SK-N-SH treated with all-trans-retinoic acid at 6 μM for 48 hours (cell line): ENCODE data around the gene GRM7.

Experiments
- ATAC-seq: fragments of 200-7000 bp; cut with Tn5 transposase; 3 replicates; pipeline ENCODE4 v1.9.1; 2020; ENCODE audit warnings: mild to moderate bottlenecking, moderate library complexity
- ARNTL ChIP-seq: fragments of 450-650 bp; formaldehyde crosslinking; IDR thresholded peaks from 2 replicates; pipeline ENCODE4 v1.5.0; 2020; ENCODE audit warnings: low read depth, mild to moderate bottlenecking, moderate library complexity, borderline replicate concordance
- ESRRG ChIP-seq: fragments of 250-450 bp; sonication (Bioruptor Pico); IDR thresholded peaks from 2 replicates; pipeline ENCODE4 v1.6.1; 2021; ENCODE audit warnings: mild to moderate bottlenecking
- GLIS3 ChIP-seq: fragments of 250-450 bp; sonication (Bioruptor Pico); IDR thresholded peaks from 2 replicates; pipeline ENCODE4 v1.5.0; 2020; ENCODE audit warnings: mild to moderate bottlenecking, moderate library complexity
- ISL1 ChIP-seq: fragments of 250-450 bp; sonication (Bioruptor Pico); IDR thresholded peaks from 2 replicates; pipeline ENCODE4 v2.1.2; 2022; ENCODE audit warnings: mild to moderate bottlenecking, moderate library complexity
- OSR1 ChIP-seq: fragments of 250-450 bp; sonication (Bioruptor Pico); IDR thresholded peaks from 2 replicates; pipeline ENCODE4 v1.8.0; 2022; ENCODE audit warnings: moderate library complexity, mild to moderate bottlenecking, inconsistent platforms
- POU6F1 ChIP-seq: fragments of 250-450 bp; sonication (Bioruptor Pico); IDR thresholded peaks from 2 replicates; pipeline ENCODE4 v1.8.0; 2021; ENCODE audit warnings: low read depth, mild to moderate bottlenecking, moderate library complexity, borderline replicate concordance
- PPARA ChIP-seq: fragments of 250-450 bp; sonication (Bioruptor Pico); IDR thresholded peaks from 2 replicates; pipeline ENCODE4 v1.5.0; 2020; ENCODE audit warnings: mild to moderate bottlenecking, borderline replicate concordance
- RARB ChIP-seq: fragments of 250-450 bp; sonication (Bioruptor Pico); IDR thresholded peaks from 2 replicates; pipeline ENCODE4 v1.8.0; 2021; ENCODE audit warnings: mild to moderate bottlenecking, moderate library complexity
- SNAI2 ChIP-seq: fragments of 250-450 bp; sonication (Bioruptor Pico); IDR thresholded peaks from 2 replicates; pipeline ENCODE4 v1.5.0; 2020; ENCODE audit warnings: mild to moderate bottlenecking, moderate library complexity
- TCF4 ChIP-seq: fragments of 250-450 bp; sonication (Bioruptor Pico); IDR thresholded peaks from 2 replicates; pipeline ENCODE4 v1.8.0; 2021; ENCODE audit warnings: mild to moderate bottlenecking, moderate library complexity, borderline replicate concordance
- TOX ChIP-seq: fragments of 250-450 bp; sonication (Bioruptor Pico); IDR thresholded peaks from 2 replicates; pipeline ENCODE4 v1.8.0; 2021; ENCODE audit warnings: mild to moderate bottlenecking, moderate library complexity, borderline replicate concordance
- ZC3H10 ChIP-seq: fragments of 250-450 bp; sonication (Bioruptor Pico); IDR thresholded peaks from 2 replicates; pipeline ENCODE4 v1.5.1; 2021; ENCODE audit warnings: mild to moderate bottlenecking, moderate library complexity
- ZFP3 ChIP-seq: fragments of 250-450 bp; sonication (Bioruptor Pico); IDR thresholded peaks from 2 replicates; pipeline ENCODE4 v1.5.0; 2020; ENCODE audit warnings: mild to moderate bottlenecking, moderate library complexity
- ZFP30 ChIP-seq: fragments of 450-650 bp; formaldehyde crosslinking; IDR thresholded peaks from 2 replicates; pipeline ENCODE4 v1.5.0; 2022; ENCODE audit warnings: mild to moderate bottlenecking, moderate library complexity
- ZNF565 ChIP-seq: fragments of 450-650 bp; formaldehyde crosslinking; conservative IDR thresholded peaks from 2 replicates; pipeline ENCODE4 v1.5.0; 2020; ENCODE audit warnings: low read depth, mild to moderate bottlenecking, moderate library complexity
- ZNF70 ChIP-seq: fragments of 450-650 bp; formaldehyde crosslinking; IDR thresholded peaks from 2 replicates; pipeline ENCODE4 v1.5.0; 2020; ENCODE audit warnings: mild to moderate bottlenecking, moderate library complexity
- ZNF8 ChIP-seq: fragments of 450-650 bp; formaldehyde crosslinking; IDR thresholded peaks from 2 replicates; pipeline ENCODE4 v1.5.0; 2020; ENCODE audit warnings: mild to moderate bottlenecking, moderate library complexity
- TF ChIP-seq, protein P1 (sequence below): fragments of 250-450 bp; sonication (Bioruptor Pico); IDR thresholded peaks from 2 replicates; pipeline ENCODE4 v1.5.1; 2020; ENCODE audit warnings: low read depth, mild to moderate bottlenecking, moderate library complexity
- TF ChIP-seq, protein P2 (sequence below): fragments of 250-450 bp; sonication (Bioruptor Pico); IDR thresholded peaks from 2 replicates; pipeline ENCODE4 v1.8.0; 2020; ENCODE audit warnings: mild to moderate bottlenecking, moderate library complexity, borderline replicate concordance
- TF ChIP-seq, protein P3 (sequence below): fragments of 250-450 bp; sonication (Bioruptor Pico); IDR thresholded peaks from 2 replicates; pipeline ENCODE4 v1.5.1; 2021; ENCODE audit warnings: mild to moderate bottlenecking, moderate library complexity

The GRM7 gene

DNA sequence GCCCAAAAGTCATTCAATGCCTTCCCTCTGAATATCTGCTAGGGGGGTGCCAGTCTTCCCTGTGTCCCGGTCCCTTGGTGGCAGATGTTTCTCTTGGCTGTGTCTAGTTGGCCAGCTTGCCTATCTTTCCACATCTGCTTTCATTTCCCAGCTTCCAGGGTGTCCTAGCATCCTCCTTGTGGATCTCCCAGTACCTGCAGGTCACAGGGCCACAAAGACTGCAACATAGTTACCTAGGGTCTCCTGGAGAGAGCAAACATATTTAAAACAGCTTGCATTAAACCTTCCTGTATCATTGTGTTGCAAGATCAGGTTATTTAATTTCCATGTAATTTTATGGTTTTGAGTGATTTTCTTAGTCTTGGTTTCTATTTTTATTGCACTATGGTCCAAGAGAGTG is 400.1 kb downstream of the GRM7 start:
- ATAC-seq = no peak
- TF ChIP-seq, protein P1, sequence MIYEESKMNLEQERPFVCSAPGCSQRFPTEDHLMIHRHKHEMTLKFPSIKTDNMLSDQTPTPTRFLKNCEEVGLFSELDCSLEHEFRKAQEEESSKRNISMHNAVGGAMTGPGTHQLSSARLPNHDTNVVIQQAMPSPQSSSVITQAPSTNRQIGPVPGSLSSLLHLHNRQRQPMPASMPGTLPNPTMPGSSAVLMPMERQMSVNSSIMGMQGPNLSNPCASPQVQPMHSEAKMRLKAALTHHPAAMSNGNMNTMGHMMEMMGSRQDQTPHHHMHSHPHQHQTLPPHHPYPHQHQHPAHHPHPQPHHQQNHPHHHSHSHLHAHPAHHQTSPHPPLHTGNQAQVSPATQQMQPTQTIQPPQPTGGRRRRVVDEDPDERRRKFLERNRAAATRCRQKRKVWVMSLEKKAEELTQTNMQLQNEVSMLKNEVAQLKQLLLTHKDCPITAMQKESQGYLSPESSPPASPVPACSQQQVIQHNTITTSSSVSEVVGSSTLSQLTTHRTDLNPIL (CRISPR knock-in tag) = no peak
- no peak for TF ChIP-seq ZFP3 (CRISPR knock-in tag)
- TF ChIP-seq OSR1 (CRISPR knock-in tag) = no peak
- no peak for TF ChIP-seq ZC3H10 (CRISPR knock-in tag)
- no peak for TF ChIP-seq ZFP30 (CRISPR knock-in tag)
- no peak for TF ChIP-seq ISL1 (CRISPR knock-in tag)
- no peak for TF ChIP-seq ZNF8 (CRISPR knock-in tag)
- TF ChIP-seq, protein P2, sequence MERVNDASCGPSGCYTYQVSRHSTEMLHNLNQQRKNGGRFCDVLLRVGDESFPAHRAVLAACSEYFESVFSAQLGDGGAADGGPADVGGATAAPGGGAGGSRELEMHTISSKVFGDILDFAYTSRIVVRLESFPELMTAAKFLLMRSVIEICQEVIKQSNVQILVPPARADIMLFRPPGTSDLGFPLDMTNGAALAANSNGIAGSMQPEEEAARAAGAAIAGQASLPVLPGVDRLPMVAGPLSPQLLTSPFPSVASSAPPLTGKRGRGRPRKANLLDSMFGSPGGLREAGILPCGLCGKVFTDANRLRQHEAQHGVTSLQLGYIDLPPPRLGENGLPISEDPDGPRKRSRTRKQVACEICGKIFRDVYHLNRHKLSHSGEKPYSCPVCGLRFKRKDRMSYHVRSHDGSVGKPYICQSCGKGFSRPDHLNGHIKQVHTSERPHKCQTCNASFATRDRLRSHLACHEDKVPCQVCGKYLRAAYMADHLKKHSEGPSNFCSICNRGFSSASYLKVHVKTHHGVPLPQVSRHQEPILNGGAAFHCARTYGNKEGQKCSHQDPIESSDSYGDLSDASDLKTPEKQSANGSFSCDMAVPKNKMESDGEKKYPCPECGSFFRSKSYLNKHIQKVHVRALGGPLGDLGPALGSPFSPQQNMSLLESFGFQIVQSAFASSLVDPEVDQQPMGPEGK (CRISPR knock-in tag) = no peak
- TF ChIP-seq, protein P3, sequence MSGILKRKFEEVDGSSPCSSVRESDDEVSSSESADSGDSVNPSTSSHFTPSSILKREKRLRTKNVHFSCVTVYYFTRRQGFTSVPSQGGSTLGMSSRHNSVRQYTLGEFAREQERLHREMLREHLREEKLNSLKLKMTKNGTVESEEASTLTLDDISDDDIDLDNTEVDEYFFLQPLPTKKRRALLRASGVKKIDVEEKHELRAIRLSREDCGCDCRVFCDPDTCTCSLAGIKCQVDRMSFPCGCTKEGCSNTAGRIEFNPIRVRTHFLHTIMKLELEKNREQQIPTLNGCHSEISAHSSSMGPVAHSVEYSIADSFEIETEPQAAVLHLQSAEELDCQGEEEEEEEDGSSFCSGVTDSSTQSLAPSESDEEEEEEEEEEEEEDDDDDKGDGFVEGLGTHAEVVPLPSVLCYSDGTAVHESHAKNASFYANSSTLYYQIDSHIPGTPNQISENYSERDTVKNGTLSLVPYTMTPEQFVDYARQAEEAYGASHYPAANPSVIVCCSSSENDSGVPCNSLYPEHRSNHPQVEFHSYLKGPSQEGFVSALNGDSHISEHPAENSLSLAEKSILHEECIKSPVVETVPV (CRISPR knock-in tag) = no peak
- TF ChIP-seq TOX = no peak
- TF ChIP-seq ESRRG = no peak
- no peak for TF ChIP-seq ZNF565 (CRISPR knock-in tag)
- TF ChIP-seq ZNF70 (CRISPR knock-in tag) = no peak
- no peak for TF ChIP-seq PPARA (CRISPR knock-in tag)
- TF ChIP-seq RARB = no peak
- TF ChIP-seq SNAI2 (CRISPR knock-in tag) = no peak
- no peak for TF ChIP-seq TCF4 (CRISPR knock-in tag)

GRCh38 chr3:7263347-7264195 is 402.7 kb downstream of the GRM7 start:
- TF ChIP-seq RARB = no peak
- TF ChIP-seq, protein P3 (CRISPR knock-in tag) = no peak
- TF ChIP-seq OSR1 (CRISPR knock-in tag) = no peak
- TF ChIP-seq GLIS3 (CRISPR knock-in tag) = no peak
- TF ChIP-seq, all 23 proteins: peak for 0
- ATAC-seq = no peak

- TF ChIP-seq, protein P2 (CRISPR knock-in tag) = no peak
- TF ChIP-seq, protein P3 (CRISPR knock-in tag) = no peak
- TF ChIP-seq ZNF70 (CRISPR knock-in tag) = no peak
- no peak for TF ChIP-seq ESRRG
- TF ChIP-seq RARB = no peak
- TF ChIP-seq ZFP3 (CRISPR knock-in tag) = no peak
- TF ChIP-seq ARNTL (CRISPR knock-in tag) = no peak
- no peak for TF ChIP-seq ZFP30 (CRISPR knock-in tag)
- no peak for TF ChIP-seq PPARA (CRISPR knock-in tag)
- TF ChIP-seq ISL1 (CRISPR knock-in tag) = no peak
- TF ChIP-seq ZC3H10 (CRISPR knock-in tag) = no peak
- no peak for TF ChIP-seq POU6F1 (CRISPR knock-in tag)
- TF ChIP-seq GLIS3 (CRISPR knock-in tag) = no peak
- ATAC-seq = no peak
Measured at GRCh38 chr3:7264196-7264526, 403.2 kb downstream of the GRM7 start.
